ENCODE measurements around the gene TLNRD1.

- no peak for TF ChIP-seq POLR2A (IDR thresholded peaks at IDR 0.05)
- TF ChIP-seq, protein P1, sequence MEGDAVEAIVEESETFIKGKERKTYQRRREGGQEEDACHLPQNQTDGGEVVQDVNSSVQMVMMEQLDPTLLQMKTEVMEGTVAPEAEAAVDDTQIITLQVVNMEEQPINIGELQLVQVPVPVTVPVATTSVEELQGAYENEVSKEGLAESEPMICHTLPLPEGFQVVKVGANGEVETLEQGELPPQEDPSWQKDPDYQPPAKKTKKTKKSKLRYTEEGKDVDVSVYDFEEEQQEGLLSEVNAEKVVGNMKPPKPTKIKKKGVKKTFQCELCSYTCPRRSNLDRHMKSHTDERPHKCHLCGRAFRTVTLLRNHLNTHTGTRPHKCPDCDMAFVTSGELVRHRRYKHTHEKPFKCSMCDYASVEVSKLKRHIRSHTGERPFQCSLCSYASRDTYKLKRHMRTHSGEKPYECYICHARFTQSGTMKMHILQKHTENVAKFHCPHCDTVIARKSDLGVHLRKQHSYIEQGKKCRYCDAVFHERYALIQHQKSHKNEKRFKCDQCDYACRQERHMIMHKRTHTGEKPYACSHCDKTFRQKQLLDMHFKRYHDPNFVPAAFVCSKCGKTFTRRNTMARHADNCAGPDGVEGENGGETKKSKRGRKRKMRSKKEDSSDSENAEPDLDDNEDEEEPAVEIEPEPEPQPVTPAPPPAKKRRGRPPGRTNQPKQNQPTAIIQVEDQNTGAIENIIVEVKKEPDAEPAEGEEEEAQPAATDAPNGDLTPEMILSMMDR (IDR thresholded peaks at IDR 0.05): no peak
These were observed 13.8 kb downstream of the TLNRD1 start for GRCh38 chr15:81014446-81015093.
